Activated gamma-delta T cell treated with anti-CD3 and anti-CD28 coated beads, Interleukin-2, amount 50 U/mL, for 16 hours (primary cell): ENCODE data around the gene ABCC1.
"Not testable (repeated sequence)": the region's sequence is repeated elsewhere in the genome, so short reads cannot be mapped to it uniquely, and the experiment has no call there.

ENCODE experiments used
- DNase-seq: peaks from one replicate; pipeline ENCODE4 v3.0.0-alpha.2; 2020; ENCODE audit warnings: low read depth

The ABCC1 gene

GRCh38 chr16:16190546-16190945 is 241.1 kb downstream of the ABCC1 start:
- DNase-seq, result no peak

- DNase-seq, result not testable (repeated sequence)
Measured at GRCh38 chr16:16190966-16191365, 241.6 kb downstream of the ABCC1 start.

- DNase-seq, result no peak
Measured at GRCh38 chr16:16191493-16192167, 242.2 kb downstream of the ABCC1 start.
